Esophagus squamous epithelium (tissue), 4 donors: ENCODE measurements around the gene DUSP10.

ENCODE experiments used
- POLR2A ChIP-seq, 4 donors: fragments of 450-650 bp; IDR thresholded peaks; one replicate each; pipeline ENCODE4 v1.6.1; 2017; ENCODE audit warnings: antibody characterized with exemption in 4 of 4, mild to moderate bottlenecking in 4 of 4, moderate library complexity in 3 of 4
- TF ChIP-seq, protein P1 (sequence below), 6 experiments: fragments of 450-650 bp in 4 of 6; fragments of 200-600 bp in 2 of 6; sonication (generic) in 2 of 6; IDR thresholded peaks; one replicate each; pipeline ENCODE4 v1.5.1; 2016 to 2019; ENCODE audit warnings: antibody characterized with exemption in 6 of 6, mild to moderate bottlenecking in 4 of 6, moderate library complexity in 4 of 6

DNA sequence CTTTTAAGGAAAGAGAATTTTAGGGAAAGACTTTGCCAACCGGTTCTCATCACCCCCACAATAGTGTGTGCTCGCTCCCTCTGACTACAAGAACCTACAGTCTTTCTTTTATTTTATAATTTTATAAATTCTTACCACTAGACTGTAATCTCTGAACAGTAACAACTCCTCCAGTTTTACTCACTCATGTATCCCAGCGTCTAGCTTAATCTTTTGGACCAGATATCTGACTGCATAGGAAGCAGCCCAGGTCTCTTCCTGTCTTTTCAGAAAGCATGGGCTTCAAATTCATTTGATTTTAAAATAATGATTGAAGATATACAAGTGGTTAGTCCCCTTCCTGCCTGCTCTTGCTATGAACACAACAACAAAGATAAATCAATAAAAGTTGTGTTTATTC lies 19.0 kb upstream of the DUSP10 start:
- TF ChIP-seq POLR2A (IDR thresholded peaks at IDR 0.05), result no peak
- TF ChIP-seq, protein P1, sequence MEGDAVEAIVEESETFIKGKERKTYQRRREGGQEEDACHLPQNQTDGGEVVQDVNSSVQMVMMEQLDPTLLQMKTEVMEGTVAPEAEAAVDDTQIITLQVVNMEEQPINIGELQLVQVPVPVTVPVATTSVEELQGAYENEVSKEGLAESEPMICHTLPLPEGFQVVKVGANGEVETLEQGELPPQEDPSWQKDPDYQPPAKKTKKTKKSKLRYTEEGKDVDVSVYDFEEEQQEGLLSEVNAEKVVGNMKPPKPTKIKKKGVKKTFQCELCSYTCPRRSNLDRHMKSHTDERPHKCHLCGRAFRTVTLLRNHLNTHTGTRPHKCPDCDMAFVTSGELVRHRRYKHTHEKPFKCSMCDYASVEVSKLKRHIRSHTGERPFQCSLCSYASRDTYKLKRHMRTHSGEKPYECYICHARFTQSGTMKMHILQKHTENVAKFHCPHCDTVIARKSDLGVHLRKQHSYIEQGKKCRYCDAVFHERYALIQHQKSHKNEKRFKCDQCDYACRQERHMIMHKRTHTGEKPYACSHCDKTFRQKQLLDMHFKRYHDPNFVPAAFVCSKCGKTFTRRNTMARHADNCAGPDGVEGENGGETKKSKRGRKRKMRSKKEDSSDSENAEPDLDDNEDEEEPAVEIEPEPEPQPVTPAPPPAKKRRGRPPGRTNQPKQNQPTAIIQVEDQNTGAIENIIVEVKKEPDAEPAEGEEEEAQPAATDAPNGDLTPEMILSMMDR (IDR thresholded peaks at IDR 0.05), result no peak
